NK-92 (cell line): ENCODE results near the gene RNF224.

ENCODE experiments used
- DNase-seq: peaks from one replicate; lab custom pipeline; 2025; ENCODE audit not compliant: unreplicated experiment; lab: John Stamatoyannopoulos, UW

Gene RNF224

DNA sequence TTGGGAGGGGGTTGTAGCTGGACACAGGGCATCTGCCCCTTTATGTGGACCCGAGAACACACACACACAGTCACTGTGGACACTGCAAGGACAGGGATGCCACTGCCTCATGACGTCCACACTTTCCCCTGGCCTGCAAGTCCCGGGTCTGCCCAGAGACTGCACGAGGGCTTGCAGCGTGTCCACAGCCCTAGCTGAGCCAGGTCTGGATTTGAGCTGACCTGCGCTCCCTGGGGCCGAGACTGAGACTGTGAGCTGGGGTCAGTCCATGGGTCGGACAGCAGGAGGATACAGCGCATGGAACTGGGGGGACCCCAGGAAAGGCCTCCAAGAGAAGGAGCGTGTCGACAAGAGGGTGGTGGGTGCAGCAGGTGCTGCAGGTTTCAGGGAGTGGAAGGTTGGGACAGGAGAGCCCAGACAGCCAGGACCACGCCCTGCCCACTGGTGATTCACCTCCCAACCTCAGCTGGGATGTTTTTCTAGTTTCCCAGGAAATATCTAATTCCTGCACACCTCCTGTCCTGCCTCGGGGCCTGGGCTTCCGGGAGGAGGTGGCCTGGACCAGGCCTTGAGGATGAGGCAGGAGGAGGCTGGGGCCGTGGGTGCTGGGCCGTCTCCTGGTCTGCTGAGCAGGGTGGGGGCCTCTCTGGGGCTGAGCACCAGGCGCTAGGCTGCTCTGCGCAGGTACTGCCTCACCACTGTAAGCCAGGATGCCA lies 806 bp upstream of the RNF224 start:
- no peak for DNase-seq

DNA sequence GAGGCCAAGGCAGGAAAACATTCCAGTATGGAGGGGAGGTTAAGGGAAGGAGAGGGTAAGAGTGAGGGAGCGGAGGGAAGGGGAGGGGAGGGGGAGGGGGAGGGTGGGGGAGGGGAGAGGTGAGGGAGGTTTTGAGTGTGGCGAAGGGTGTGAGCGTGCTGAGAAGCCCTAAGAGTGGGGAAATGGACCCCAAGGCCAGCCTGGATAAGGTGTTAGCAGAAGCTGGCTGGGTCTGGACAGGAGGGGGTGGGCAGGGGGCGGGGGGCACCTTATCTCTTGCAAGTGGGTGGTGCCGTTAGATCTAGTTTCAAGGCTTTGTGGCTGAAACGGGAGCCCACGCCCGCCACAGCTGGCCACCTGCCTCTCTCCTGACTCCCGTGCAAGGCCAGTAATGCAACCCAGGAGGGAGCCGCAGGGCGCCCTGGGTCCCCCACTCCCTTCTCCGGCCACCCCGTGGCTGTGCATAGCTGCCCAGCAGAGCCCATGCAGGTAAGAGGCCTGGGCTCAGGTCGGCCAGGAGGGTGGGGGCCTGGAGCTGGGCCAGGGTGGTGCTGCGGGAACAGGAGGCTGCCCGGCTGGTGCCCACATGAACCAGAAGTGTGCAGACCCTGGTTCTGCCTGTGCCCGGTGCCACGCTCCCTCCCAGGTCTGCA lies 677 bp downstream of the RNF224 start:
- no peak for DNase-seq

DNA sequence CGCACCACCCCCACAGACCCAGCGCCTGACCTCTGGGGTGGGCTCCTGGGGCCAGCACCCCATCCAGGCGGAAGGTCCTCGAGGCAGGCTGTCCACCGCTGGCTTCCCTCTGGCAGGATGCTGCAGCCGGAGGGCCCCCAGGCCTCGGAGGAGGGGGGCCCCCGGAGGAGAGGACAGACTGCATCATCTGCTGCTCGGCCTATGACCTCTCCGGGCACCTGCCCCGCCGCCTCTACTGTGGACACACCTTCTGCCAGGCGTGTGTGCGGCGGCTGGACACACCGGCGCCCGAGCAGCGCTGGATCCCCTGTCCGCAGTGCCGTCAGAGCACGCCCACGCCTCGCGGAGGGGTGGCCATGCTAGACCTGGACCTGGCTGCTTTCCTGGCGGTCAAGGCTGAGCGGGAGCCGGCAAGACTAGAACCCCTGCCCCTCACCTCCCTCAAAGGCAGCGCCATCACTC lies 1.2 kb downstream of the RNF224 start:
- DNase-seq: no peak

DNA sequence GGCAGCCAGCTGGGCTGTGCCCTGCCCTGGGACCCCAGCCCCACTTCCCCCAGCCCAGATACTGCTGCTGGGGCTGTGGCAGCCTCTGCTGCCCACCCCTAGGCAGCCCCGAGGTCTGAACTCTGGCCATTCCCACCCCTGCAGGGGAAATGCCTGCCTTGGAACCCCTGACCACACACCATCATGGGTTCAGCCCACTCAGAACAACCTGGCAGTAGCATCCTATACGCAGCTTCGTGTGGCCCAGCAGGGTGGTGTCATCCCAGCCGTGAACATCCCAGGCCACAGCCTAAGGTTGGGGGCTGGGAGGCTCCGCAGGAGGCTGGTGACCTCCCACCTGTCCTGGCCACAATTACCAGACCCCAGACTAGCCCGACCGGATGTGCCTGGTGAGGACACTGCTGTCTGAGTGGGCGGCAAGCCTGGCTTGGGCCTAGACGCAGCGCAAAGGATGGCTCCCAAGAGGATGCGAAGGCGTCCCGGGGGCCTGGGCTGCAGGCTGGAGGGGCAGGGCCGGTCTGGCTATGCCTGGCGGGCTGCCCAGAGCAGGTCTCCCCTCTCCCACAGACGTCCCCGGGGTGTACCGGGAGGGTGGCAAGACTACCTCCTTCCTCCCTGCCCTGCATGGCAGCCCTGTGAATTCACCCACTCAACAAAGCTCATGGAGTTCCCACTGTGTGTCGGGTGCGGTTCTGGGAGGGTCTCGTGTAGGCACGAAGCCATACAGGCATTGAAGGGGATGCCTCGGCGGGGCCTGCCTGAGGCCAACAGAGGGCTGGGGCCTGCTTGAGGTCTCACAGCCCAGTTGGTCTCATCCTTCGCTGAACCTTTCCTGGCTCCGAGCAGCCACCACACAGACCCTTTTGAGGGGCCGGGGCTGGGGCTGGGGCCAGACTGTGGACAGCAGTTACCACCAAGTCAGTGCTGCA lies 1.9 kb downstream of the RNF224 start:
- DNase-seq: no peak

GRCh38 chr9:137229903-137230704 lies 2.8 kb downstream of the RNF224 start:
- no peak for DNase-seq

DNA sequence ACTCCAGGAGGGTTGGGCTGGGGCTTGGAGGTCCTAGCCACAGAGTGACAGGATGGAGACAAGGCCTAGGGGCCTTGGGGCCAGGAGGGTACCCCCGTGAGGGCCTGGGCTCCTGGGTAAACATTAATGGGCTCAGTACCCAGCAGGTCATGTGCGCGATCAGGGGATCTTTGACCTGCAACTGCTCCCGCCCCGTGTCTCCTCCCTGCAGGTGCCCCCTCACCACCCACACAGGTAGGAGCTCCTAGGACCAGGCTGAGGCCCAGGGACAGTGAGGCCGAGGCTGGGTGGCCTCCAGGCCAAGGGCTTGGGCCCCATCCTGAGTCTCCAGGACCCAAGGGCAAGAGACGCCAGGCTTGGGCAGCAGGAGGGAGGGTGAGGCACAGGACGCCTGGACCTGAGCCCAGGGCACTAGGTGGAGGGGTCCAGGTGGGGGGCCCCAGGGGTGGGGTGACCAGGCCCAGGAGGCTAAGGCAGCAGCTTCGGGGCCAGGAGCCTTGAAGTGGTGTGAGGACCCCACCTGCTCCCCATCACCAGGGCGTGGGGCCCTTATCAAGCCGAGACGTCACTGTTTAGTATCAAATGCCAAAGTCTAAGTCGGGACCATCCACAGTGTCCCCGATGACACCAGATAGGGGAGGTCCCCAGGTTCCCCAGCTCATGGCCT lies 3.5 kb downstream of the RNF224 start, which contains the start of gene SLC34A3:
SLC34A3 (plus strand) TSS at position 197 of the 667 bp plus-strand sequence. CDS start 802 bp downstream, outside the sequence.
- no peak for DNase-seq

DNA sequence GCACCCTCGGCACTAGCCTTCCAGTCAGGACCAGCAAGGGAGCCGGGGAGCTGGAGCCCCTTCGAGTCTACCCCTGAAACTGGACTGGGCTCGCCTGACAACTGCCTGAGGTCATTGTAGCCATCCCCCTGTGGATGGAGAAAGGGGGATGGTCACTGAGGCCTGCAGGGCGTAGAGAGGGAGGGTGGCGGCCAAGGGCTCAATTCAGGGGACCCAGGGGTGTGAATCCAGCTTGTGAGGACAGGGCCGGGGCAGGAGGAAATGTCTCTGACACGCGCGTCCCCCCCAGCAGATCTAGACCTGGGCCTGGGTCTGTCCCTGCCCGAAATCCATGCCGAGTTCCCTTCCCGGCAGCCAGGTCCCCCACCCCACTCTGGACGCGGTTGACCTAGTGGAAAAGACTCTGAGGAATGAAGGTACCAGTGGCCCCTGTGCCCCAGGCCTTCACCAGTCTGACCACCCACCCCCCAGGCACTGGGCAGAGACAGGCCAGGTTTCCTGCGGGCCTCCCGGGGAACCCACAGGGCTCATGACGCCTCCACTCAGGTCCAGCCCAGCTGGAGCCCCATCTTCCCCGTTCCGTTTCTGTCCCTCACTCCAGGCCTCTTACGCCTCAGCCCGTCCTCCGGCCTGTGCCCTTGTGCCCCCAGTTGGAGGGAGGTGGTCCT lies 4.2 kb downstream of the RNF224 start:
- DNase-seq: no peak

- no peak for DNase-seq
These were observed 4.8 kb downstream of the RNF224 start for GRCh38 chr9:137232101-137232500.

GRCh38 chr9:137232510-137232909 lies 5.2 kb downstream of the RNF224 start:
- DNase-seq: no peak

- DNase-seq: no peak
These were observed 6.1 kb downstream of the RNF224 start for GRCh38 chr9:137233143-137233980.

GRCh38 chr9:137234055-137234697 lies 6.9 kb downstream of the RNF224 start:
- DNase-seq: no peak

GRCh38 chr9:137234758-137235423 lies 7.6 kb downstream of the RNF224 start:
- DNase-seq: no peak

DNA sequence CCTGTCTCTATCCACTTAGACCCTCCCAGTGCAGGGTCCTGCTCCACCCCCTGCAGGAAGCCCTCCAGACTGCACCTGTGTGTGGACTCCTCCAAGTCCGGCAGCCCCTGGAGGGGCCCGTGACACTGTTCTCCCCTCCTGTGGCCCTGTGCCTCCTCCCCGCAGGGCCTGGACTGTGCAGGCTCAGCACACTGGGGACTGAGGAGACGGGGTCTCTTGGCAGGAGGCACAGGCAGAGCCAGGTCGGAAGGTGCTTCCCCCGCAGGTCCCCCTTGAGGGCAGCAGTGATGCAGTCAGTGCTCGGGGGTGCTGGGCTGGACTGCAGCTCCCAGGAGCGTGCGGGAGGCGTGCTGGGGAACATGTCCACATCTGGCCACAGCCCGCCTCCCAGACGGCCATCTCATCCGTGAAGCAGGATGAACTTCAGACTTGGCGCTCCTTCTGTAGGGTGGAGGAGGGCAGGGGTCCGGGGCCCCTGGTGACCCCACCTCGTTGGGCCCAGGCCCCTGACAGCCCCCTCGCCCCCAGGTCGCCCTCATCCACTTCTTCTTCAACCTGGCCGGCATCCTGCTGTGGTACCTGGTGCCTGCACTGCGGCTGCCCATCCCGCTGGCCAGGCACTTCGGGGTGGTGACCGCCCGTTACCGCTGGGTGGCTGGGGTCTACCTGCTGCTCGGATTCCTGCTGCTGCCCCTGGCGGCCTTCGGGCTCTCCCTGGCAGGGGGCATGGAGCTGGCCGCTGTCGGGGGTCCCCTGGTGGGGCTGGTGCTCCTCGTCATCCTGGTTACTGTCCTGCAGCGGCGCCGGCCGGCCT lies 8.3 kb downstream of the RNF224 start:
- no peak for DNase-seq

GRCh38 chr9:137236238-137236935 lies 9.1 kb downstream of the RNF224 start:
- DNase-seq: peak; percentile 30

DNA sequence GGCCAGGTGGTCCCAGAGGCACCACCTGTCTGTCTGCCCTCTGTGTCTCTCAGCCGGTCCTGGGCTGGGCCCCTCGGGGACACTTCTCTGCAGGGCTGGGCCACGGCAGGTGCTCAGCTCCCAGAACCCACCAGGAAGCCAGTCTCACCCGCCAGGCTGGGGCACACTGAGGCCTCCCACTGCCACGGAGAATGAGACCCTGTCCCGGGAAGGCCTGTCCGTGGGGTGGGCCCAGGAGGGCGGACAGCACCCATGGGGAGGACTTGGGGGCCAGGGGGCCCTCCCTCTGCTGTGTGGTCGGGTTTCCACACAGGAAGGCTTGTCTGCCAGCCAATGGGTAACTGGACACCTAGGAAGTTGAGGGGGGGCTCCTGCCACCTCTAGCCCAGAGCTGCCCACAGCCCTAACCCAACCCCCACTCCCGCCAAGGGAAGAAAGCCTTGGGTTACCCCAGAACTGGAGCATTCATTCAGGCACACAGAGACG lies 9.7 kb downstream of the RNF224 start:
- no peak for DNase-seq
